Endodermal cell (in vitro differentiated cells): ENCODE measurements around the gene KRT3. TPM values are rescaled to one million over a fixed set of nuclear protein-coding genes. Genes with fewer than 3 reads are reported as not detected.

Source experiments
- DNase-seq: peaks from one replicate; pipeline ENCODE4 v3.0.0-alpha.2; 2017
- H3K27ac ChIP-seq: 2 replicates; pipeline ENCODE4 v1.5.1; 2013; ENCODE audit warnings: mild to moderate bottlenecking, low read depth, low read length, moderate library complexity
- H3K27me3 ChIP-seq: 2 replicates; pipeline ENCODE4 v1.6.1; 2013; ENCODE audit warnings: mild to moderate bottlenecking, low read length, moderate library complexity; ENCODE audit not compliant: insufficient read depth, control insufficient read depth, poor library complexity, severe bottlenecking
- H3K36me3 ChIP-seq: 2 replicates; pipeline ENCODE4 v1.7.0; 2013; ENCODE audit warnings: mild to moderate bottlenecking, low read length, moderate library complexity; ENCODE audit not compliant: control insufficient read depth, insufficient read depth
- H3K4me1 ChIP-seq: one replicate; pipeline ENCODE4 v1.7.0; 2013; ENCODE audit warnings: low read length; ENCODE audit not compliant: control insufficient read depth, insufficient read depth
- H3K4me3 ChIP-seq: 2 replicates; pipeline ENCODE4 v1.5.1; 2013; ENCODE audit warnings: mild to moderate bottlenecking, low read length, moderate library complexity
- H3K9ac ChIP-seq: 2 replicates; pipeline ENCODE4 v1.6.1; 2013; ENCODE audit warnings: mild to moderate bottlenecking, low read length, moderate library complexity; ENCODE audit not compliant: poor library complexity, severe bottlenecking; ENCODE audit errors: extremely low read depth
- H3K9me3 ChIP-seq: 2 replicates; pipeline ENCODE4 v1.6.1; 2013; ENCODE audit warnings: mild to moderate bottlenecking, low read length, moderate library complexity; ENCODE audit not compliant: control insufficient read depth
- H3K27ac Mint-ChIP-seq: 2 replicates; pipeline ENCODE4 v1.8.0; 2020; ENCODE audit warnings: mixed read lengths
- H3K27me3 Mint-ChIP-seq: 2 replicates; pipeline ENCODE4 v1.8.0; 2021; ENCODE audit warnings: mild to moderate bottlenecking, mixed read lengths; ENCODE audit not compliant: insufficient read depth
- H3K36me3 Mint-ChIP-seq: 2 replicates; pipeline ENCODE4 v1.8.0; 2020; ENCODE audit warnings: low read depth, mixed read lengths
- H3K4me1 Mint-ChIP-seq: 2 replicates; pipeline ENCODE4 v1.8.0; 2020; ENCODE audit warnings: mixed read lengths
- H3K4me3 Mint-ChIP-seq: 2 replicates; pipeline ENCODE4 v1.8.0; 2020; ENCODE audit warnings: mild to moderate bottlenecking, moderate library complexity, mixed read lengths
- H3K9me3 Mint-ChIP-seq: 2 replicates; pipeline ENCODE4 v1.8.0; 2020; ENCODE audit warnings: mild to moderate bottlenecking, mixed read lengths
- CTCF ChIP-seq: fragments of 200-600 bp; sonication (generic); conservative IDR thresholded peaks from 2 replicates; pipeline ENCODE4 v1.5.0; 2021; ENCODE audit warnings: antibody characterized with exemption, mild to moderate bottlenecking
- WGBS, 2 experiments: methylation state at CpG; one replicate each; pipeline versions ENCODE4 v1.1.5 to v1.1.7; 2013; ENCODE audit warnings: missing lambda C conversion rate in 2 of 2, mixed read lengths in 1 of 2; ENCODE audit not compliant: insufficient coverage in 1 of 2, insufficient read length in 1 of 2; 5-methylcytosine and 5-hydroxymethylcytosine counted together
- total RNA-seq, 2 donors: library from RNA; stranded (reverse); fragmentation: NEBNext Ultra II Directional in 1 of 2; extraction: Animal tissue kit (Norgen Biotek cat#: 25700) in 1 of 2; gene quantifications; 2 replicates in 1 of 2; 3 replicates in 1 of 2; pipeline ENCODE4 v1.2.1, GENCODE V29; 2021

KRT3 gene
- total RNA-seq, 2 donors from 2014 or later, result not detected

- no peak within 1 kb of the TSS for H3K27ac ChIP-seq
- Mint-ChIP-seq H3K27ac (no peak within 1 kb of the TSS), H3K36me3 (no peaks in the 10 kb centered on the region), H3K4me1 (no peaks in the 10 kb centered on the region), H3K9me3 (no peaks in the 10 kb centered on the region), H3K27me3 (peaks cover 19% of the 10 kb centered on the region), H3K4me3 (no peak within 1 kb of the TSS)
- H3K9me3 ChIP-seq, result no peaks in the 10 kb centered on the region
- no peaks in the 10 kb centered on the region for H3K4me1 ChIP-seq
- no peak for TF ChIP-seq CTCF
- WGBS, 2 experiments, result 92 to 100% methylated on average over 4 to 8 of the region's 8 CpGs
- H3K27me3 ChIP-seq, result peaks cover 60% of the 10 kb centered on the region
- DNase-seq, result no peak
- H3K9ac ChIP-seq, result no peak within 1 kb of the TSS
- no peaks in the 10 kb centered on the region for H3K36me3 ChIP-seq
- H3K4me3 ChIP-seq, result no peak within 1 kb of the TSS
Measured at GRCh38 chr12:52776913-52777395, 19.0 kb downstream of the KRT3 start, which contains the start of gene KRT76. TSS of gene KRT76 (minus strand) at chr12:52777345. CDS start at chr12:52777291, 54 bp downstream.

- 87 to 94% methylated on average over 3 to 5 of the region's 5 CpGs for WGBS, 2 experiments
- Histone ChIP-seq H3K27ac (no peak overlapping the region), H3K9ac (no peak overlapping the region), H3K9me3 (no peaks in the 10 kb centered on the region), H3K27me3 (peaks cover 54% of the 10 kb centered on the region), H3K36me3 (no peaks in the 10 kb centered on the region), H3K4me3 (no peak overlapping the region), H3K4me1 (no peaks in the 10 kb centered on the region)
- TF ChIP-seq CTCF, result no peak
- H3K27me3 Mint-ChIP-seq, result peaks cover 20% of the 10 kb centered on the region
- H3K4me3 Mint-ChIP-seq, result no peak overlapping the region
- DNase-seq, result no peak
- H3K9me3 Mint-ChIP-seq, result no peaks in the 10 kb centered on the region
- no peak overlapping the region for H3K27ac Mint-ChIP-seq
- no peaks in the 10 kb centered on the region for H3K4me1 Mint-ChIP-seq
- no peaks in the 10 kb centered on the region for H3K36me3 Mint-ChIP-seq
Measured at GRCh38 chr12:52776435-52776834, 19.5 kb downstream of the KRT3 start.

- Mint-ChIP-seq H3K27ac (no peak overlapping the region), H3K27me3 (peaks cover 14% of the 10 kb centered on the region), H3K4me1 (no peaks in the 10 kb centered on the region), H3K9me3 (no peaks in the 10 kb centered on the region), H3K4me3 (no peak overlapping the region), H3K36me3 (no peaks in the 10 kb centered on the region)
- Histone ChIP-seq H3K27me3 (peaks cover 38% of the 10 kb centered on the region), H3K4me3 (no peak overlapping the region), H3K9ac (no peak overlapping the region), H3K9me3 (no peaks in the 10 kb centered on the region), H3K27ac (no peak overlapping the region), H3K36me3 (no peaks in the 10 kb centered on the region), H3K4me1 (no peaks in the 10 kb centered on the region)
- no peak for DNase-seq
- no peak for TF ChIP-seq CTCF
- WGBS, 2 experiments, result 83 to 92% methylated on average over 7 to 8 of the region's 8 CpGs
Measured at GRCh38 chr12:52774629-52775250, 21.2 kb downstream of the KRT3 start.
